HG02973 (cell line): ENCODE results near the gene CMTM2.
"Not testable (repeated sequence)": the region's sequence is repeated elsewhere in the genome, so short reads cannot be mapped to it uniquely, and the experiment has no call there.

ENCODE experiments used
- ATAC-seq: cut with Tn5 transposase; IDR thresholded peaks from one replicate; pipeline ENCODE4 v1.9.1; 2021; ENCODE audit warnings: moderate library complexity; ENCODE audit not compliant: unreplicated experiment

CMTM2 gene

GRCh38 chr16:66552286-66553177 lies 26.7 kb upstream of the CMTM2 start, which contains the start of gene CKLF:
CKLF (plus strand) TSS chr16:66552576; CDS start chr16:66552716, 140 bp downstream.
- peak; percentile 55 for ATAC-seq

DNA sequence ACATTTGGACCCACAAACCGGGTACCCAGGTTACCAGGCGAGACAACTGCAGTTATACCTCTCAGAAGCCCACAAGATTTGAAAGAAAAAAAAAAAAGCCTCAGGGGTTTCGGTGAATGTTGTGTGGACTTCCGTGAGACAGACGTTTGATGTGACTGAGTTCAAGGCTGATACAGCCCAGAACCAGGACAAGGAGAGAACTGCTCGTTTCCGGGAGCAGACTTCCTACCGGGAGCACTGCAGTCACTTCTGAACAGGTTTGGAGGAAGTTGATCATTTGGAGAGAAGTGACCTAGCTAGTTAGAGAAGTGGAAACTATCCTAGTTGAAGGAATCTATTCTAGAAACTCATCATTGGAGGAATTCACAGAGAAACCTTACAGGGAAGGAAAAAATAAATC lies 26.0 kb upstream of the CMTM2 start:
- no peak for ATAC-seq

- no peak for ATAC-seq
Observed at GRCh38 chr16:66554021-66554420, 25.2 kb upstream of the CMTM2 start.

DNA sequence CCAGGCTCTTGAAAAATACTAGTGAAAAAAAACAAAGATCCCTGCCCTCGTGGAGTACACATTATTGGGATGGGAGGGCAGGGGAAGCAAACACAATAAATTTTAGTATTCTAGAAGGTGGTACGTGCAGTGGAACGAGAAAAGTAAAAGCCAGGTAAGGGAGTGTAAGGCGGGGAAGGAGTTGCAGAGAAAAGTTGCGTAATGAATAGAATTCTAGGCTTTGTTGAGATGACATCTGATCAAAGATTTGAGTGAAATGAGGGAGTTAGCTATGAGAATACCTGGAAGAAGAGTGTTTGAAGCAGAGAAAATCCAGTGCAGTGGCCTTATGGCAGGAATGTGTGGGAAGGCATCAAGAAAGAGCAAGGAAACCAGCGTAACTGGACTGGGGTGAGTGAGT lies 24.8 kb upstream of the CMTM2 start:
- ATAC-seq, result no peak

- no peak for ATAC-seq
Observed at GRCh38 chr16:66560107-66560506, 19.2 kb upstream of the CMTM2 start.

DNA sequence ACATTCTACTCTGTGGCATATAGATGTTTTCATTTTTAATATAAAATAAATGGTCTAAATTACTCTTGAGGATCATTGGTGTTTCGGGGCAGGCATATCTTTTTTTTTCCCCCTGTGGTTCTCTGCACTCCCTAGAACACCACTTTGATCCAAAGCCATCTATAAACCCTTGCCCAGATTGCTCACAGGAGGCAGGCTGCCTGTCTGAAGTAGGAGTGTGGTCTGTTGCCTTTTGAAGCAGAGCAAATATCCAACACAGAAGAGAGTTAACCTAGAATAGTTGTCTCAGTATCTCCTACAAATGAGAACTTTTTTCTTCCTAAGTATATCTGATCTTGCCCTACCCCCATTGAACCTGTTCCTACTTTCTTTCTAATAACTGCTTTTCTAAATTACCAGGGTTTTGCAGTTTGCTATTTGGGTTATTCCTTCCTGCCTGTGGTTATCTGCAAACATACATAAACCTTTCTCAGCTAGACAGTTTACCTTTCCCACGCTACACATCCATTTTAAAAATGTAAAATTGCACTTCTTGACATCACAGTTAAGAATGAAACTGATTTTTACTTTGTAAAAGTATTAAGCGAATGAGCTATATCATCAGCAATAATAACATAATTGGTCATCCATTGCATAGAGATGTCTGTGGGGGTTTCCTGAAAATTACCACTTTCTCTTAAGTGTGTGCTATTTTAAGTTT lies 17.7 kb upstream of the CMTM2 start:
- ATAC-seq, result no peak

- ATAC-seq, result no peak
Observed at GRCh38 chr16:66562409-66562808, 16.9 kb upstream of the CMTM2 start.

DNA sequence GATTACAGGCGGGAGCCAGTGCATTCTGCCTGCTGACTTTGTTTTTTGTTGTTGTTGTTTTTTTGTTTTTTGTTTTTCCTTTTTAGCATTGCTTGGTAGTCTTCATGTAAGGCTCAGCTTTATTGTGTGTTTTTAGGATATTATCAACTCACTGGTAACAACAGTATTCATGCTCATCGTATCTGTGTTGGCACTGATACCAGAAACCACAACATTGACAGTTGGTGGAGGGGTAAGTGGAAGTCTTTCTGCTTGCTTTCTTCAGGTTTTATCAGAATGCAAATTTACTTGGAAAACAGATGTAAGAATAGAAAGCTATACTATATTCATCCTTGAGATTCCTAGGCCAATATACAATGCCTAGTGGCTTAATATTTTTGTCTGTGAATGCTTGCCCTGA lies 16.3 kb upstream of the CMTM2 start:
- no peak for ATAC-seq

- ATAC-seq, result no peak
Observed at GRCh38 chr16:66563574-66564334, 15.5 kb upstream of the CMTM2 start.

DNA sequence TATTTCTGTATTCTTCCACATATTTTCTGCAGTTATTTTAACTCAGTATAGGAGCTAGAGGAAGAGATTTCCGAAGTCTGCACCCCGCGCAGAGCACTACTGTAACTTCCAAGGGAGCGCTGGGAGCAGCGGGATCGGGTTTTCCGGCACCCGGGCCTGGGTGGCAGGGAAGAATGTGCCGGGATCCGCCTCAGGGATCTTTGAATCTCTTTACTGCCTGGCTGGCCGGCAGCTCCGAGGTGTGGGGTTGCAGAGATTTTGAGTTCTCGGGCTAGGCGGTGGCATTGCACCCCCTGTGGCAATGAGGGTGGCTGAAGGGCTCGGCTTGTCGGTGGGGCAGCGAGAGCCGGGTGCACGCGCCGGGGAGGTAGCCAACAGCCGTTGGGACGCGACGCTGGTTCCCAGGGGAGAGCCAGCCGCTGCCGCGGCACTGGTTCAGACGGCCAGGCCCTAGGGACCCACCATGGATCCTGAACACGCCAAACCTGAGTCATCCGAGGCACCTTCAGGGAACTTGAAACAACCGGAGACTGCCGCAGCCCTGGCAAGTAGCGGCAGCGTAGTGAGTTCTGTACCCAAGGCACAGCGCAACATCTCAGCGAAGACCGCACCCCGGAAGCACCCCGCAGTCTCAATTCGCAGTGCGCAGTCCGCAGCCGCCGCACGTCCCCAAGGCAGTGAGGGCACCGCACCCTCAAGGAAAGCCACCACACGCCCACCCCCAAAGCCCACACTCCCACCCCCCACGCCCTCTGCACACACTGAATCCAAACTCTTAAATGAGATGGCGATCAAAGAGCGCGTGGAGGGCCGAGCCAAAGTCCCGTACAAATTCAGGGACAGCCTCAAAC lies 13.0 kb upstream of the CMTM2 start, which contains the start of gene CMTM1:
CMTM1 (plus strand) TSS at position 389 of the 851 bp plus-strand sequence; CDS start at position 464, 75 bp downstream.
- no peak for ATAC-seq

GRCh38 chr16:66567270-66567669 lies 12.0 kb upstream of the CMTM2 start:
- not testable (repeated sequence) for ATAC-seq

GRCh38 chr16:66568355-66568754 lies 10.9 kb upstream of the CMTM2 start:
- ATAC-seq, result no peak

GRCh38 chr16:66569131-66569530 lies 10.1 kb upstream of the CMTM2 start:
- no peak for ATAC-seq

GRCh38 chr16:66569827-66570405 lies 9.3 kb upstream of the CMTM2 start:
- no peak for ATAC-seq

DNA sequence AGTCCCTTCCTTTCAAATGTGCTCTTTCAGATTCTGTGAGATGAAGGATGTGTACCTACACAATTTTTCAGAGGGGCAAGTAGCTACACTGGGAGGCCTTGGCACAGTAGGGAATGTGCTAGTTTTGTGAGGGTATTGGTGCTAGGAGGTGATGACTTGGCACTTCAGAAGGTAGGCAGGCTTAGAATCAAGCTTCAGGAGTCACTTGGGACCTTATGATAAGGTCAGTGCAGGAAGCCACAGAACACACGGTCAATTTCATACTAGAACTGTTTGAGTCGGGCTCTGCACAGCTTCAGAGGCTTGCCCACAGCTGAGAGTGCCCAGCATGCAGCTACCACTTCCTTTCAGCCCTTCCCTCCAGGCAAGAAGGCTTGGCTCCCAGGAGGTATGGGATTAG lies 6.9 kb upstream of the CMTM2 start:
- no peak for ATAC-seq

GRCh38 chr16:66574081-66574480 lies 5.2 kb upstream of the CMTM2 start:
- no peak for ATAC-seq

DNA sequence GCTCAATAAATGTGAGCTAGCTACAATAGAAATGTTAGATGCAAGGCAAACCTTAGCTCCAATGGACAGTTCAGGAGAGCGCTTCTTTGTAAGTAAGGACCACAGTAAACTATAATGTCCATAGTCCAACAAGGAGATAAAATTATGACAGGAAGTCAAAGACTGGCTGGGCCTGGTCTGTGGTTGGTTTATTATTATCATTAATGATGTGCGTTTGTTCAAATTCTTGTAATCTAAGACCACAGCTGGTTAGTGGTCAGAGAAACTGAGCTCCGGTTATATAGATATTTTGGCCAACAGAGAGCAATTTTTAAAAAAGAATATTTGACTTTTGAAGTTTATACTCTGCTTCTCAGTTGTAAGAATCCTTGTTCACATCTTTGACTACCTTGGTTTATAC lies 4.7 kb upstream of the CMTM2 start:
- no peak for ATAC-seq

DNA sequence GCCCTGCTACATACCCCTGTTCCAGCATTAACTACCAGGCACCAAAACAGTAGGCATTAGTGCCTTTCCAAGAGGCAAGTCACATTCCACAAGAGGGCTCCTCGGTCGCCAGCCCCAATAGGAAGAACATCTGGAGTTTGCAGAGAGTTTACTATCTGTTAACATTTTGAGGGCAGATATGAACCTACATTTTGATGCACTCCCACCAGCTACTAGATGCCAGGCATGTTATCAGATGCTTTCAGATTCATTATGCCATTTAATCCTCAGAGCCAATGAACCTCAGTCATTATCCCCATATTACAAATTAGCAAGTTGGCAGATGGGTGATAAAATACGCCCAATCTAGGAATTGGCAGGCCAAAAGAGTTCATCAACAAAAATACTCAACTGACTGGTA lies 4.2 kb upstream of the CMTM2 start:
- ATAC-seq, result no peak

GRCh38 chr16:66576296-66576695 lies 3.0 kb upstream of the CMTM2 start:
- ATAC-seq, result no peak

DNA sequence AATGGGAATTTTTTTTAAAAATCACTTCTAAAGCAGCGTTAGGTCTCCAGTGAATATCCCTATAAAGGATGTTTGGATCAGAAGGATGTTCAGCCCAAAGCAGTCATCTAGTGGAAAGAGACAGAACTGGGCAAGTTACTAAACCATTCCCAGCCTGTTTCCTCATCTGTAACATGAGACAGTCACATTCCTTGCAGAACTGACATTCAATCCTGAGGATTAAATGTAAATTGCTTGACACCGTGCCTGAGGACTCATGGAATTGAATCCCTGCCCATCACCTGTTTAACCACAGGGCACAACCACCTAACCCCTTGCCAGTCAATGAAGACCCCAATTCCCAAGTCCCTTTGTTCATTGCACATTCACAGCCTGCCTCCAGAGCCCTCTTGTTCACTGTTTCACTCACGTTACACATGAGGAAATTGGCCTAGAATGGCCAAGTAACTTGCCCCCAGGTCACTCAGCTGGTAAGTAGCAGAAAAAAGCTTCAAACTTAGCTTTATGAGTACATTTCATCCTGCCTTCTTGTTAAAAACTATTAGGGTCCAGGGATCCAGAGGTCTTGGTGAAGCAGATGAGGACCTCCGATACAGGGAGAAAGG lies 1.4 kb downstream of the CMTM2 start:
- no peak for ATAC-seq
